Occipital lobe (tissue), 3 donors: ENCODE data around the gene RC3H1. TPM values are rescaled to one million over a fixed set of nuclear protein-coding genes. Genes with fewer than 3 reads are reported as not detected.

ENCODE experiments used
- DNase-seq: peaks from one replicate; lab custom pipeline; 2025; lab: John Stamatoyannopoulos, UW
- small RNA-seq: library from RNA; depleted of rRNA; stranded (forward); fragments of <200 nt; gene quantifications from one replicate; pipeline ENCODE3, GENCODE V24; 2014
- total RNA-seq: library from RNA; depleted of rRNA; stranded (reverse); fragments of >200 nt; gene quantifications from one replicate; pipeline ENCODE4 v1.2.3, GENCODE V29; 2014

Gene RC3H1
- total RNA-seq, 1 donor from 2014 or later, result 36.7 TPM

GRCh38 chr1:173886746-173887611 lies 135.2 kb downstream of the RC3H1 start:
- no peak for DNase-seq

GRCh38 chr1:173884701-173885100 lies 137.5 kb downstream of the RC3H1 start:
- DNase-seq, result no peak

Small RNAs within 50 kb of the gene (small RNA-seq; reads per million reads assigned to genes)
- gene RNA5SP67 (not detected), gene RNA5SP68 (not detected)

Other genes with a start within 250 kb of the RC3H1 start
- gene DARS2, start 197.7 kb downstream of the RC3H1 start, total RNA-seq, result 13.3 TPM
- 25.6 TPM for gene CENPL, start 197.5 kb downstream of the RC3H1 start, total RNA-seq
- gene GAS5, start 154.4 kb downstream of the RC3H1 start, total RNA-seq, result 605 TPM
- 52.7 TPM for gene ZBTB37, start 154.0 kb downstream of the RC3H1 start, total RNA-seq
- 0.94 TPM for gene SERPINC1, start 105.0 kb downstream of the RC3H1 start, total RNA-seq
- 145 TPM for gene RABGAP1L, start 137.2 kb upstream of the RC3H1 start, total RNA-seq